ENCODE results near the gene ZSCAN9.
A peak's percentile ranks its signal among the peaks of the same experiment; 100 is the strongest.

The ZSCAN9 gene

DNA sequence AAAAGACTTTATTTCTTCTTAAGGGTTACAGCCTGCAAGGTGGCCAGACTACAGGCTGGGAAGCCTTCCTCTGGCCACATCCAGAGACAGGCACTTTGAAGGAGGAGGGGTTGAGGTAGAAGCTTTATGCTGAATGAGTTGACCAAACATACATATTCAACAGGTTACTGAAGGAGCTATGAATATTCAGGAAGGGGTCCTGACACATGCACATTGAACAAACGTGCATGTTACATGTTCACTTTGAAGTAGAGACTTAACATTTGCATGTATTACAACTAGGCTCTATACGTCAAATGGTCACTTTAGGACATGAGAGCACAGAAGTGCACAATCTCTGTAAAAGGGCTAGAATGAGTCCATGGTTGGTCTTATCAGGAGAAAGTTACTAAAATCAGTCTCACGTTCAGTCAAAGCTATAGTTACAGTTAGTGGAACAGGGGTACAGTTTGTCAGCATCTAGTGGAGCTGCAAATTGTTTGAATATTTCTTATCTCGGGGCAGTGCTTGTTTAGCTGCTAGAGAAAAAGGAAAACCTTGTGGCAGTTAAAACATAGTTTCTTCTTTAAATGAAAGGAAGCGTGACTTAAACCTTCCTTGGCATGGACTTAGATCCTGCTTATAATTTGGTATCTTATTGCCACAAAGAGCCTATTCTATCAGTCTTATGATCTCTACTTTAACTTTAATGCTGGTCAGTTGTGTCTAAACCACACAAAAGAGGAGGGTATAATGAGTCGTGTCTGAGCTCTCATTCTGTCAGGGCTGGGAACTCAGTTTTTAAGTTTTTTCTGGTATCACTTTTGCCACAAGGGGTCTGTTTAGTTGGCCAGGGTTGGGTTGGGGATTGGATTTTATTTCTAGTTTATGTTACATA lies 4.6 kb upstream of the ZSCAN9 start:
- no peak for DNase-seq (ENCODE audit: low spot score)

DNA sequence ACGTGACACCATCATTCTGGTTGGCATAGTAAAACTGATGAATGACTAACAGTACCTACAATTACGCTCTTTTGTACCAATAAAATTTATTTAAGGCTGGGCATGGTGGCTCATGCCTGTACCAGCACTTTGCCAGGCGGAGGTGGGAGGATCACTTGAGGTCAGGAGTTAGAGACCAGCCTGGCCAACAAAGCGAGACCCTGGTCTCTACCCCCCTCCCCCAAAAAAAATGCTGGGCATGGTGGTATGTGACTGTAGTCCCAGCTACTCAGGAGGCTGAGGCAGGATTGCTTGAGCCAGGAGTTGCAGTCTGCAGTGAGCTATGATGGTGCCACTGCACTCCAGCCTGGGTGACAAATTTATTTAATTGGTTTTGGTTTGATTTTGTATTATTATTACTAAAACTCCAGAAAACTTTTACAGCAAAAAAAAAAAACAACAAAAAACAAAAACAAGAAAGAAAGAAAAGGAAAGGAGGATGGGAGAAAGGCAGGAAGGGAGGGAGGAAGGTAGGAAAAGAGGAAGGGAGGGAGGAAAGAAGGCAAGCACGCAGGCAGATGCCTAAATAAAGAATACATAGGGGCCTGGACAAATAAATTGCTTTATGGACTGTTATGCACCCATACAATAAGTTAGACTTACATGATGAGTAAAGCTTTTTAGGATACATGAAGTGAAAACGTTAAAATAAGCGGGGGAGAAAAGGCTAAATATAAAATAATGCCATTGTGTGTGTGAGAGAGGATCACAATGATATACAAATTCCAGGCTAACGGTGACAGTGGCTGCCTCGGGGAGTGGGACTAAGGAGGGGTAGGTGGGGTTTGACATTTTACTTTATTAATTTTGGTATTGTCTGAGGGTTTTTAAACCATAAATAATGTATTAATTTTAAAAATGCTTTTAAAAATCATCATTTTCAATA lies 682 bp upstream of the ZSCAN9 start:
- no peak for DNase-seq (ENCODE audit: low spot score)

DNA sequence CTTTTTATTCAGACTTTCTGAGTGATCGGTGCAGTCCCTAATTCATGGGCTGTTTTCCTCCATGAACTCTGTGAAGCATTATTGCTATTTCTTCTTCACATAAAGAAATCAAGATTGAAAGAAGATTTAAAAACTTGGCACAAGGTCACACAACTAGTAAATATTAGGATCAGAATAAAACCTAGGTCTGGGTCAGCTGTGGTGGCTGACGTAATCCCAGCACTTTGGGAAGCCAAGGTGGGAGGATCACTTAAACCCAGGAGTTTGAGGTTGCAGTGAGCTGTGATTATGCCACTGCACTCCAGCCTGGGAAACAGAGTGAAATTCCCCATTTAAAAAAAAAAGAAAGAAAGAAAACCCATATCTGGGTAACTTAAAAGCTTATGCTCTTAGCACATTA lies 1.4 kb downstream of the ZSCAN9 start:
- no peak for DNase-seq (ENCODE audit: low spot score)

DNA sequence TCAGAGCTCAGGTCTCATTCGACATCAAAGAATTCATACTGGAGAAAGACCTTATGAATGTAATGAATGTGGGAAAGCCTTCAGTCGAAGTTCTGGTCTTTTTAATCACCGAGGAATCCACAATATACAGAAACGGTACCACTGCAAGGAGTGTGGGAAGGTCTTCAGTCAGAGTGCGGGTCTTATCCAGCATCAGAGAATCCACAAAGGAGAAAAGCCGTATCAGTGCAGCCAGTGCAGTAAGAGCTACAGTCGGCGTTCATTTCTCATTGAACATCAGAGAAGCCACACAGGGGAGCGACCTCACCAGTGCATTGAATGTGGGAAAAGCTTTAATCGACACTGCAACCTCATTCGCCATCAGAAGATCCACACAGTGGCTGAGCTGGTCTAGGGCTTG lies 7.7 kb downstream of the ZSCAN9 start:
- no peak for DNase-seq (ENCODE audit: low spot score)

DNA sequence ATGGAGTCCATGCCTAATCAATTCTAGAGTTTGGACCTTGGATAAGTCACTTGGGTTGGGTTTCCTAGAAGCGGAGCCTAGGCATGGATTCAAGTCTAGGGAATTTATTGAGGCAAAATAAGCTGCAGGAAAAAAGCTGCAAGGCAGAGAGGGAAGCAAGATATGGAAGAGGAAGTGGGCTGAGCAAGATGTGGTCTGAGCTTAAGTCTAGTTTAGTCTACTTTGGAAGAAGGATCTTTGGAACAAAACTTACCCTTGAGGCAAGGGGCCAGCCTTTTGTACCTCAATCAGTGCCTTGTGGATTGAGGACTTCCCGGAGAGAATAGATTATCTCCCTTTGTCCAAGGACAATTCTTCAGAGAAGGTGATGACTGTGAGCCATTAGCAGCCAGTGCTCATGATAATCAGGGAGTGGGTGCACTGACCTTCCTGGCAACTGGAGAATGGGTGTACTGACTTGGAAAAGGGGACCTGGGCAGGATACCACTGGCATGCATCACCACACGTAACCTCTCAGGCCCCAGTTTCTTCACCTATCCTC lies 10.9 kb downstream of the ZSCAN9 start:
- DNase-seq (ENCODE audit: low spot score): no peak

DNA sequence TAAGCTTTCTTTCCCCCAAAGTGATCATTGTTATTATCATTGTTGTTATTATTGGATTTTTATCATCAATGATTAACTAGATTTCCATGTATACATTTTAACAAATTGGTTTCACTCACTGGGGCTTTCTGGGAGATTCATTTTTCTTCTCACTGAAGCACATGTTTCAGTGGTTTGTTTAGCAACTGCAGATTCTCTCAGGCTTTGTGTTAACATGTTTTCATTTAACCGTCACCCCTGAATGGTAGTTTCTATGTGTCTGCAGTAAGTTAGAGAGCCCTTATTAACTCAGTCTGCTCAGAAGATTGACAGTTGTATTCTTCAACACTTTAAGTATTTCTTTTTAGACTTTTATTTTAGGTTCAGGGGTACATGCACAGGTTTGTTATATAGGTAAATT lies 14.6 kb downstream of the ZSCAN9 start:
- no peak for DNase-seq (ENCODE audit: low spot score)

DNA sequence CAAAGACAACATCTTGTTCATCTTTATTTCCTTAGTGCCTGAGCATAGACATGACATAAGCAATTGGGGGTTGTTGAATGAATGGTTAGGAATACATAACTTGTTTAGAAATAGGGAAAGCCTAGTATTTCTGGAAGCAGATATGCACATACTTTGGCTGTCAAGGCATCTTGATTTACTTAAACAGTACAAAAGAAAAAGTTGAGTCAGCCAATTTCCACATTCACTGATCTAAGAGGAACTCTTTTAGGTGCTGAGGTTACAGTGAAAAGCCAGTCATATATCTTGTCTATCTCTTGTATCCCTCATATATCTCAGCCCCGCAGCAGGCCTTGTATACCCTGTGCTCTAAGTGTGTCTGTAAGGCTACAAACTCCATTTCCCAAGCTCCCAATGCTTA lies 15.4 kb downstream of the ZSCAN9 start:
- no peak for DNase-seq (ENCODE audit: low spot score)

DNA sequence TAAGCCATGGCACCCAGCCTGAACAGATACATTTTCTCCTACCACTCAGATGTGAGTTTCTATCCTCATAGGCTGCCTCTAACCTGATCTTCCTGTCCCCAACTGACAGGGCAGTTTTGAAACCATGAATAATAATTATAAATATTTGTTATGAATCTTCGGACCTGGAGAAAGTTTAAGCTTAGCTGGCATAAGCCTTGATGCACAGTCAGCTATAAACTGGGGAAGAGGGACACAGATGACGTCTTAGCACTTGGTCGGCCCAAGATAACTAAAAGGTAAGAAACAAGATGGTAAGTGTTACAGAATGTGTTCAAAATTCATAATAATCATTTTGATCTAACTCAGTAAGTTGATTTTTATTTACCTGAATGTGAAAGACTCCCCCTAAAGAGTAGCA lies 18.9 kb downstream of the ZSCAN9 start:
- no peak for DNase-seq (ENCODE audit: low spot score)

DNA sequence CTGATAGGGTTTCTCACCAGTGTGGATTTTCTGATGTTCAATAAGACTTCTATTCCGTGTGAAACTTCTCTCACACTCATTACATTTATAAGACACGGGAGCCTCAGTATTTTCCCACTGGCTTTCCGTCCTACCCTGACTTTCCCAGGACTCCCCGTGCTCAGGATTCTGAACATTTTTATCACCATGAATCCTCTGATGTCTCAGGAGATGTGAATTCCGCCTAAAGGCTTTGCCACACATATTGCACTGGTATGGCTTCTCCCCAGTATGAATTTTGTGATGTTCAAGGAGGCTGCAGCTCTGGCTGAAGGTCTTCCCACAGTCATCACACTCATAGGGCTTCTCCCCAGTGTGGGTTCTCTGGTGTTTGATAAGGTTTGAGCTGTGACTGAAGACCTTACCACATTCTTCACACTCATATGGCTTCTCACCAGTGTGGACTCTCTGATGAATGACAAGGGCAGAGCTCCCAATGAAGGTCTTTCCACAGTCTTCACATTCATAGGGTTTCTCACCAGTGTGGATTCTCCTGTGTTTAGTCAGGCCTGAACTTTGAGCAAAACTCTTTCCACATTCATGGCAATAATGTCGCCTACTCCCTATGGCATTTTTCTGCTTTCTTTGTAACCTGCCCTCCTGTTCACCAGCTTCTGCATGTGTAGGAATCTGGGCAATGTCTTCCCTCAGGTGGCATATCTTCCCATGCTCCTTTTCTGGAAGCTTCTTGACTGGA lies 20.3 kb downstream of the ZSCAN9 start:
- no peak for DNase-seq (ENCODE audit: low spot score)

DNA sequence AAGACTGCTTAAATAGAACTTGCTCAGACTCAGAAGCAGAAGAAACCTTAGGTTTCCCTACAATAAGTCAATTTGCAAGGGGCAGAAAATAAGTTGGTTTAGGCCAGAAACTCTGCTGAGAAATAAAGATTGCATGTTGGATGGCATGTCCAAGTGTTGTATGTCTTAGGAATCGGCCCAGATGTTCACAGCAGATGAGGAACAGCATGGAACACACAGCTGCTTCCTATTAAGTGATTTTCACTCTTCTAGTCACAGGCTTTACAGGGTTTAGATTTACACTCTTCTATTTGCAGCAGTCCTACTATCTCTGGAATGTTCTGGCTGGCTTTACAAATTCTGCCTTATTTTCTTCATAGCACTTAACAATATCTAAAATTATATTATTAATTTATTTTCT lies 23.8 kb downstream of the ZSCAN9 start:
- no peak for DNase-seq (ENCODE audit: low spot score)

DNA sequence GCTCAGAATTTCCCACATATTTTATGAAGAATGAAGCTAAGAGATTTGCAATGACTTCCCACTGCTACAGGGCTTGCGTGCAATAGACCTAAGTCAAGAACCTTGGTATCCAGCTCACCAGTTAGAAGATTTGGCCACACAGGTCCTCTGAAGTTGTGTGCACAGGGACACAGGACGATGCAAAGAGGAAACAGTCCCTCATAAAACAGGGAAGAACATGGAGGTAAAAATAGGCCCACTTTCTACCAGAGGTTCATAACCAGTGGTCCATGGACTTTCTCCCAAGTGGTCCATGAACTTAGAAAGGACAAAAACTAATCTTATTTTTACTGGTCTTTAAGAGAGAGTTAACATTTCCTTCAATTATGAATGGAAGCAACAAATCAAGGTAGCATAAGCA lies 25.7 kb downstream of the ZSCAN9 start:
- DNase-seq (ENCODE audit: low spot score): no peak

DNA sequence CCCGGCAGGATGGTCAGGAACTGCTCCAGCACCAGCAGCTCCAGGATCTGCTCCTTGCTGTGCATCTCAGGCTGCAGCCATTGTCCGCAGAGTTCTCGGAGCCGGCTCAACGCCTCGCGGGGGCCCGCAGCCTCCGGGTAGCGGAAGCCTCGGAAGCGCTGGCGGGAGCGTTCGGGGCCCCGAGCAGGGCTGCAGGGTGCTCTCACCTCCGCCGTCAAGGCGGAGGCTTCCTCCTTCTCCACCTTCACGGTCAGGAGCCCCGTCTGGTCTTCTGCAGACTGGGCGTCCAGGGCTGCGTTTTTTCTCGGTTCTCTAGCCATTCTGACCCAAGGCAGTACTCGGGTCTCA lies 26.6 kb downstream of the ZSCAN9 start:
- peak; percentile 13 for DNase-seq (ENCODE audit: low spot score)

DNA sequence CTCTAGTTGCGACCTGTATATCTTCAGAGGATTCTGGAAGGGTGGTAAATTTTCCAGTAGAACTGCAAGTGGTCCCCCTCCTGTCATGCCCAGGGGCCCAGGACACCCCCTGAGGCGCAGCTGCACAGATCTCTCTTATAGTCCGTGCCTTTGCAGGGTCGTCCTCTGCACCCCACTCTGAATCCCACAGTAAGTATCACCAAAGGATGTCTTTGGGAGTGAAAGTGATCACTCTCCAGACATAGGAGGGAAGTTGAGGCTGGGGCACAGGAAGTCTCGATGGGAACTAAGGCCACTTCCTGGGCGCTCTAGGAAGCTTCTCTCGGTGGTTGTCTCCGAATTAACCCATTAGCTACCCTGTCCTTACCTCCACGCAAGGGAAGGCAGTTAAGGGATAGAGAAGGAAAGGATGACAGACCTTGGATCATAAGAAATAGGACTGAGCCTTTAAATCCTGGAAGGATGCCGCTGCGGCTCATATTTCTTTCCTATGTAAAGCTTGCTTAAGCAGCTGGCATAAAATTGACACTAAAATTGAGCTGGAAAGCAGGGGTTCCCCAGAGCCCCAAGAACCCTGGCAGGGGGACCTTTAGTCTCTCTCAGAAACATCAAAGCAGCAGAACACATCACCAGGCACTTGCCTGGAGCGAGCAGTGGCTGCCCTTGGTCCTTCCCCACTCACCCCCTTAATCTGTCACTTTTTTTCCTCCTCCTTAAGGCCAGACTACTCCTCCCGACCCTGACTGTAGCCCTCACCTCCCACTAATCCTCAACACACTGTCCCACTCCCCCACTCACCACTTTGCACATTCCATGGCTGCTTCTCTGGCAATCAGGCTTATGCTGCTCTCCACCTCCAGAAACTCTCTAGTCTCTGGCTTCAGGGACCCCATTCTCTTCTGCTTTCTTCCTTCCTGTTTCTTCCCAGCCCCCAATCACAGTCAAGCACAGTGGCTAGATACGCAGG lies 27.2 kb downstream of the ZSCAN9 start, which contains the start of gene ZKSCAN4:
ZKSCAN4 (minus strand) TSS at position 261 of the 967 bp plus-strand sequence. CDS start 289 bp downstream, outside the sequence.
- peak; percentile 90 for DNase-seq (ENCODE audit: low spot score)

DNA sequence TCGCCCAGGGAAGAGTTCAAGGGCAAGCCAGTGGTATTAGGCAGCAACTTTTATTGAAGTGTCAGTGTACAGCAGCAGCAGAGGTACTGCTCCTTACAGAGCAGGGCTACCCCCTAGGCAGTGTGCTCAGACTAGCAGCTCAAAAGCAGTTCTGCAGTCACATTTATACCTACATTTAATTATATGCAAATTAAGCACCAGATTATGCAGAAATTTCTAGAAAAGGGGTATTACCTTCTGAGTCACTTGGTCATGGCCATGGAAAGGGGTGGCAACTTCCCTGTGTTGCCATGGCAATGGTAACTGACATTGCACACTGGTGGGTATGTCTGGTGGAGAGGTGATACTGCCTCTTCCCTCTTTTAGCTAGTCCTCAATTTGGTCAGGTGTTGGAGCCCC lies 29.0 kb downstream of the ZSCAN9 start:
- no peak for DNase-seq (ENCODE audit: low spot score)

DNA sequence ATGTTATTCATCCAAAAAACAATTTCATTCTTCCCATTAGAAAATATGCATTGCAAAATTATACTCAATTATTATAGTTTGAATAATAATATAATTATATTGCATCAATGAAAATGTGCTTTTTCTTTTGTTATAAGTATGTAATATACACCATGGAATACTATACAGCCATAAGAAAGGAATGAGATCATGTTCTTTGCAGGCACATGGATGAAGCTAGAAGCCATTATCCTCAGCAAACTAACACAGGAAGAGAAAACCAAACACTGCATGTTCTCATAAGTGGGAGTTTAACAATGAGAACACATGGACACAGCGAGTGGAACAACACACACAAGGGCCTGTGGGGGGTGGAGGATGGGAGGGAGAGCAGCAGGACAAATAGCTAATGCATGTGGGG lies 32.0 kb downstream of the ZSCAN9 start:
- DNase-seq (ENCODE audit: low spot score): no peak

DNA sequence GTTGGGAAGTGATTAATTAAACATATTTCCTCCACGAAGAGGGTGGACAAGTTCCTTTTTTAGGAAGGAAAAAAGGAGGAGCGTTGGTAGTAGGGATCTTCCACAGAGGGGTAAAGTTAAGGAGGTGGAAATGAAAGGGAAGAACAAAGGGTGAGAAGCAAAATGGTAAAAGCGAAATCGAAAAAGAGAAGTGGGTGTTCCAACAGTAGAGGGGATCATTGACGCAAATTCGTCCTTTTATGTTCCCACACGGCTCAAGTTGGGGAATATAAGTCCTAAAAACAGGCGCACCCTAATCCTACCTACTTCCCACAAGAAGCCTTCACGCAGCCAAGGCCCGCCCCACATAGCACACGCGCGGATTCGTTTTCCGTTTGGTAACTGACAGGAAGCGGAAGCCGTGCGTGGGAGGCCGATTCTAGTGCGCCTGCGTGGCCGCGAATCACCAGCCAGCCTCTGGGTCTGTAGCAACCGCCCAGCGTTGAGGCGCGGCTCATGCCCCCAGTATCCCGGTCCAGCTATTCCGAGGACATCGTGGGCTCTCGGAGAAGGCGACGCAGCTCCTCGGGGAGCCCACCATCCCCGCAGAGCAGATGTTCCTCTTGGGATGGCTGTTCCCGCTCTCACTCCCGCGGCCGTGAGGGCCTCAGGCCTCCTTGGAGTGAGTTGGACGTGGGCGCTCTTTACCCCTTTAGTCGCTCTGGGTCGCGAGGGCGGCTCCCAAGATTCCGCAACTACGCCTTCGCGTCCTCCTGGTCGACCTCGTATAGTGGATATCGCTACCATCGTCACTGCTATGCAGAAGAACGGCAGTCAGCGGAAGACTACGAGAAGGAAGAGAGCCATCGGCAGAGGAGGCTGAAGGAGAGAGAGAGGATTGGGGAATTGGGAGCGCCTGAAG lies 34.1 kb downstream of the ZSCAN9 start, which contains the start of gene NKAPL:
NKAPL (plus strand) TSS at position 421 of the 901 bp plus-strand sequence; CDS start at position 496, 75 bp downstream.
- DNase-seq (ENCODE audit: low spot score): peak; percentile 33

DNA sequence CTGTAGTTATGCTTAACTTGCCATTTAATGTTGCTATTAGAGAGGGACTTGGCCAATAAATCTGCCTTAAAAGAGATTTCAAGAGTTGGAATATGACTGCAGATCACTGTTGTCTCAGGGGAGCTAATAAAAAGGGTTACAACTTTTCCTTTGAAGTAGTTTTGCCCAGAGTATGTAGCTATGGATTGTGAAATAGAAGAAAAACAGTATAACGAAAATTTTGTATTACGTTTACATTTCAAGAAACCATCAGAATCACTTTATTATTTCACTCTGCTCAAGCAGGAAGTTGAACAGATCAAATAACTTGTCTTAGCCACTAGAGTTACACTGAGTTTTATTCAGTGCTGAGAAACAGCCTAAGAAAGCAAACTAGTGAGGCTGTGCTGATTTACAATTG lies 38.8 kb downstream of the ZSCAN9 start:
- no peak for DNase-seq (ENCODE audit: low spot score)

DNA sequence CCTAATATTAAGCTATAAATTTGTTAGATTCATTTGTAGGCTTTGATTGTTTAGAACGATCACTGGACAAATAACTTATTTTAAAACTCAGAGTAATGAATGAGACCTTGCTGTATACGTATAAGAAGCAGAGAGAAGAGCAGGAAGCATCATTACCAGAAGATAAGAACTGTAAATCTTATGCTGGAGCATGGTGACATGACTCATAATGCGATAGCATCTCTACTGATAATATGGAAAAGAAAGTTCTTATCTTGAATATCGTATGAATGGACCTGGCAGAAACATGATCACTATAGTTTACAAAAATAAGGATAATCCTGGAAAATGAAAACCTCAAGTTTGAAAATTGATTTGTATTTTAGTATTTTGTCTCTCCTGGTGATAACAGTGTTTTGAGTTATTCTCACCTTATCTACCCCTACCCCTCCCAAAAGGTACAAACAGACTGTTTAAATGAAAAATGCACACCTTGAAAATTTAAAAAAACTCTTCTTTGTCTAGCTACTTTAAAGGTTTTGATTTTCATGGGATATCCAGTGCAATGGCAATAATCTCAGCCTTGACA lies 39.8 kb downstream of the ZSCAN9 start:
- DNase-seq (ENCODE audit: low spot score): no peak

DNA sequence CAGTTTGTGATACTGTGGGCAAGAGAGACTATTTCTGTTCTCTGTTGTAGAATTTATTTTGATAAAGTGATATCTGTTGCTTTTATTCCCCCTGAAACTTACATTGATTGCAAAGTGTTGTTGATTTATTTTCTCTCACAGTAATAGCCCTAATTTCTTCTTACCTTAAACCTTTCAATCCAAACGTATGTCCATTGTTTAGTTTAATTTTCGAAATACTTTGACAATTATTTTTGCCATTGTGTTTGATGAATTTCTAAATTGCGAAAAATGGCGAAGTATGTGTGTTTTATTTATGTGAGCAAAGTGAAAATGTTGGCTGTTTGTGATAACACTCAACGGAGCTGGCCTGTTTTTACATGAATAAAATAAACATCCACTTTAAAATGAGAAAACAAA lies 41.5 kb downstream of the ZSCAN9 start:
- DNase-seq (ENCODE audit: low spot score): no peak

Measured in CD4-positive, alpha-beta T cell treated with Interleukin-15 for 4 hours (primary cell).